ENCODE results near the gene SNED1. TPM values are rescaled to one million over a fixed set of nuclear protein-coding genes. Genes with fewer than 3 reads are reported as not detected.

The SNED1 gene
- total RNA-seq, 2 donors from 2014 or later = 3.0 to 4.8 TPM

DNA sequence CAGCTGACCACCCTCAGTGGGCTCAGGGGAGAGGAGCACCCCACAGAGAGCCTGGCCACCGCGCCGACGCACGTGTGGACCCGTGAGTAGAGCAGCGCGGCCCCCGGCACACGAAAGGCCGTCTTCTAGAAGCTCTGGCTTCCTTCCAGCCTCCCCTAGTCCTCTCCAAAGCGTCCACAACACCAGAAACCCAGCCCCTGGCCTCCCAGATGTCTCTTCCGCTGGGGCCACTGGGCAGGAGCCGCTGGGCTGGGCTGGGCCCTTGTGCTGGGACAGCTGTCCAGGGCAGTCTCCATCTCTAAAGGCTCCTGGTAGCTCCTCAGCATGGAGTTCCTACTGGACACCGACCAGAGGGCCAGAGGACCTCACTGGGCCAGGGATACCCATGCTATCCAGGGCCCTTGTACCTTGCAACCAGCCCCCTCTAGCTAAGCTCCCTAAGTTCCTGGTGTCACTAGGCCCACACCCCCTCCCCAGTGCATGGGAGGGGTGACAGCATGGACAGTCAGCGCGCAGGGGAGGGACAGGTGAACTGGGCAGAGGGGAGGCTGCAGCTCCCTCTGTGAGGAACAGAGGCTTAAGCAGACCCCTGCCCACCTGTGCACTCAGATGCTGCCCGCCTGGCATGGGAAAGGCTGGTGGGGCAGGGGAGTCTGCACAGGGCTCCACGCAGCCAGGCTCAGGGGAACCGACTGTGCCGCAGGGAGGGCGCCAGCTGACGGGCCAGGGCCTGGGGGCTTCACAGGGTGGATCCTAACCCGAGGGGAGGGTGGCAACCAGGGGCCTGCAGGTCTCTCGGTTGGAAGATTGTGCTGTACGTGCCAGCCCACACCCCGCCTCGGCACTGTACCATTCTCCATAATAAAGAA, 70.8 kb downstream of the SNED1 start:
- Mint-ChIP-seq H3K9me3 (no peaks in the 10 kb centered on the region), H3K4me3 (no peak overlapping the region), H3K27ac (no peak overlapping the region), H3K27me3 (no peaks in the 10 kb centered on the region), H3K36me3 (ENCODE audit: low read depth) (peaks cover 3% of the 10 kb centered on the region), H3K4me1 (no peaks in the 10 kb centered on the region)
- ATAC-seq (replicated peaks) = no peak

DNA sequence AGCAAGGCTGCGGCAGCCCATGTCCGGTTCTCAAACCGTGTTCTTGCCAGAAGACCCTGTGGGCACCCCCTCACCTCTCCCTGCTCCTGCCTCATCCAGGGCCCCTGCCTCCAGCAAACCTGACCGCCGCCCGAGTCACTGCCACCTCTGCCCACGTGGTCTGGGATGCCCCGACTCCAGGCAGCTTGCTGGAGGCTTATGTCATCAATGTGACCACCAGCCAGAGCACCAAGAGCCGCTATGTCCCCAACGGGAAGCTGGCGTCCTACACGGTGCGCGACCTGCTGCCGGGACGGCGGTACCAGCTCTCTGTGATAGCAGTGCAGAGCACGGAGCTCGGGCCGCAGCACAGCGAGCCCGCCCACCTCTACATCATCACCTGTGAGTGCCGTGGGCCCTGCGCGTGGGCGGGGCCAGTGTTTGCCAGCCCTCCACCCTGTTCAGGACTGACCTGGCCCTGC, 71.4 kb downstream of the SNED1 start:
- Mint-ChIP-seq H3K4me1 (no peaks in the 10 kb centered on the region), H3K4me3 (no peak overlapping the region), H3K36me3 (ENCODE audit: low read depth) (peaks cover 10% of the 10 kb centered on the region), H3K27me3 (no peaks in the 10 kb centered on the region), H3K27ac (no peak overlapping the region), H3K9me3 (no peaks in the 10 kb centered on the region)
- ATAC-seq (replicated peaks) = no peak

DNA sequence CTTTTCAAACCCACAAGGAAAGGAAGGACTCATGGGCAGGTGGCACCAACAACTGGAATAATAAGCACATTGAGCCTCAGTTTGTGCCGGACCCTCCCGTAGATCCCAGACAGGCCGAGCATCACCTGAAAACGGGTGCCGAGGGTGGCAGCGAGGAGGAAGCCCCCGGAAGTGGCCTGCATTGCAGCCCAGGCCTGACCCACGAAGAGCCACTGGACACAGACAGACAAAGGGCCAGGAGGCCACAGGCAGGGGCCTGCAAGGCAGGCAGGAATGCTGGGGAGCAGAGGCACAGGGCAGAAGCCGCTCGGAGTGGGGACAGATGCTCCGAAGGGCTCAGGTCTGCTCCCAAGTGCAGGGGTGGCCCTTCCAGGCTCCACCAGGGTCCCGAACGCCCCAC, 71.9 kb downstream of the SNED1 start:
- no peaks in the 10 kb centered on the region for H3K9me3 Mint-ChIP-seq
- no peak overlapping the region for H3K27ac Mint-ChIP-seq
- ATAC-seq (replicated peaks) = no peak

GRCh38 chr2:241070811-241071676, 72.6 kb downstream of the SNED1 start:
- H3K27me3 Mint-ChIP-seq = no peaks in the 10 kb centered on the region
- no peaks in the 10 kb centered on the region for H3K4me1 Mint-ChIP-seq
- H3K9me3 Mint-ChIP-seq = no peaks in the 10 kb centered on the region
- H3K4me3 Mint-ChIP-seq = no peak overlapping the region
- H3K36me3 Mint-ChIP-seq (ENCODE audit: low read depth) = peaks cover 22% of the 10 kb centered on the region
- H3K27ac Mint-ChIP-seq = no peak overlapping the region
- ATAC-seq (replicated peaks) = no peak

More for the DNA sequence above, 71.9 kb downstream of the SNED1 start:
- Mint-ChIP-seq H3K36me3 (ENCODE audit: low read depth) (peaks cover 15% of the 10 kb centered on the region), H3K4me3 (no peak overlapping the region), H3K27me3 (no peaks in the 10 kb centered on the region), H3K4me1 (no peaks in the 10 kb centered on the region)

DNA sequence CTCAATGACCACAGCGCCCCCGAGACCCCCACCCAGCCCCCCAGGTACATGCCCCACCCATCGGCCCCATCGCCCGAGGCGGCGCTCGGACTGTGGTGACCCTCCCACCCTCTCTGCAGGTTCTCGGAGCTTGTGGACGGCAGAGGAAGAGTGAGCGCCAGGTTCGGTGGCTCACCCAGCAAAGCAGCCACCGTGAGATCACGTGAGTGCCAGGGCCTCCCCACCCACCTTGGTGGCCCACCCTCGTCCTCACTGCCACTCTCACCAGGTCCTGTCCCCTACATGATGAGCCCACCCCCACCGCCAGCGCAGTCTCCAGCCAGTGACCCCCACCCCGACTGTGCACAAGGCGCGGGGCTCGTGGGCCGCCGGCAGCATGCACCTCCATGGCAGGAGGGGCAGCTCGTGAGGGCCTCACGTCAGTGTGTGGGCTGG, 73.3 kb downstream of the SNED1 start:
- Mint-ChIP-seq H3K36me3 (ENCODE audit: low read depth) (peaks cover 24% of the 10 kb centered on the region), H3K4me3 (no peak overlapping the region)

DNA sequence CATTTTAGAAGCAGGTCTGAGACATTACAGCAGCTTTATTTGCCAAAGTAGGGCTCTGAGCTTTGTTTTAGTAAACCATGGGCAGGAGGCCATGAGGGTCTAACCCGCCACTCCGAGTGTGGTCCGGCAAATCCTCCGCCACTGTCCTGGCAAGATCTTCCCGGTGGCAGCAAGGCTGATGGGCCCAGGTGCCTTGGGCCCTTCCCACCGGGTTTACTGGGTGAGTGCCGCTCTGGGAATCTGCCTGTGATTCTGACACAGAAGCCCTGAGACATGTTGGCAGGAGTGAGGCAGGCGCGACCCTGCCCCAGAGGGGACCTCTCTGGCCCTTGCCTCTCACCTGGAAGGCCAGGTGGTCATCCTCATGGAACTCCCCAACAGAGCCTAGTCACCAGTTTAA, 73.7 kb downstream of the SNED1 start:
- Mint-ChIP-seq H3K36me3 (ENCODE audit: low read depth) (peaks cover 26% of the 10 kb centered on the region), H3K9me3 (no peaks in the 10 kb centered on the region), H3K27me3 (no peaks in the 10 kb centered on the region), H3K4me1 (no peaks in the 10 kb centered on the region), H3K4me3 (no peak overlapping the region), H3K27ac (peak overlapping the region; percentile 72)
- ATAC-seq (replicated peaks) = no peak

More for the DNA sequence above, 73.3 kb downstream of the SNED1 start:
- Mint-ChIP-seq H3K4me1 (no peaks in the 10 kb centered on the region), H3K27me3 (no peaks in the 10 kb centered on the region), H3K27ac (no peak overlapping the region), H3K9me3 (no peaks in the 10 kb centered on the region)
- ATAC-seq (replicated peaks) = no peak

DNA sequence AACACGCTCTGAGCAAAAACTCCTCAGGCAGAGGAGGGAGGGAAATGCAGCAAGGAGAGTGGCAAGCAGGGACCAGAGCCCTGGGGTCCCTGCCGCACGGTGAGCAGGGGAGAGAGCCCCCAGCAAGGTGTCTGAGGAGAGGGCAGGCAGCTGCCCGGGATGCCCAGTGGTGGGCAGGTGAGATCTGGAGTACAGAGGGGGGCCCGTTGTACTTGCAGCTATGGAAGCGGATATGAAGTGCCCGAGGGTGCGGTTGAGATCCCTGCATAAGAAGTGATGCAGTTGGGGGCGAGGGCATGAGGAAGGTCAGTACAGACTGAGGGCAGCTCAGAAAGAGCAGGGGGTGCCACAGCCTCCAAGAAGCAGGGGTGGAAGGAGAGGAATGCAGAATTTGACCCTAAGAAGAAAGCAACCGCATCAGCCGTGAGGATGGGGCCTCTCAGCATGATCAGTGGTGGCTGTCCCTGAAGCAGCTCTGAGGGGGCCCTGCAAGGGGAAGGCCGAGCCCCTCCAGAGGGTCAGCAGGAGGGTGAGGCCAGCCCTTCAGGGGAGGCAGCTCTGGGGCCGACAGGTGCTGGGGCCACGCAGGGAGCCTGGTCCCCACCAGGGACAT, 74.2 kb downstream of the SNED1 start:
- Mint-ChIP-seq H3K4me1 (peaks cover 4% of the 10 kb centered on the region), H3K27me3 (no peaks in the 10 kb centered on the region), H3K36me3 (ENCODE audit: low read depth) (peaks cover 30% of the 10 kb centered on the region), H3K9me3 (no peaks in the 10 kb centered on the region), H3K27ac (peak overlapping the region; percentile 72), H3K4me3 (no peak overlapping the region)
- no peak for ATAC-seq (replicated peaks)

DNA sequence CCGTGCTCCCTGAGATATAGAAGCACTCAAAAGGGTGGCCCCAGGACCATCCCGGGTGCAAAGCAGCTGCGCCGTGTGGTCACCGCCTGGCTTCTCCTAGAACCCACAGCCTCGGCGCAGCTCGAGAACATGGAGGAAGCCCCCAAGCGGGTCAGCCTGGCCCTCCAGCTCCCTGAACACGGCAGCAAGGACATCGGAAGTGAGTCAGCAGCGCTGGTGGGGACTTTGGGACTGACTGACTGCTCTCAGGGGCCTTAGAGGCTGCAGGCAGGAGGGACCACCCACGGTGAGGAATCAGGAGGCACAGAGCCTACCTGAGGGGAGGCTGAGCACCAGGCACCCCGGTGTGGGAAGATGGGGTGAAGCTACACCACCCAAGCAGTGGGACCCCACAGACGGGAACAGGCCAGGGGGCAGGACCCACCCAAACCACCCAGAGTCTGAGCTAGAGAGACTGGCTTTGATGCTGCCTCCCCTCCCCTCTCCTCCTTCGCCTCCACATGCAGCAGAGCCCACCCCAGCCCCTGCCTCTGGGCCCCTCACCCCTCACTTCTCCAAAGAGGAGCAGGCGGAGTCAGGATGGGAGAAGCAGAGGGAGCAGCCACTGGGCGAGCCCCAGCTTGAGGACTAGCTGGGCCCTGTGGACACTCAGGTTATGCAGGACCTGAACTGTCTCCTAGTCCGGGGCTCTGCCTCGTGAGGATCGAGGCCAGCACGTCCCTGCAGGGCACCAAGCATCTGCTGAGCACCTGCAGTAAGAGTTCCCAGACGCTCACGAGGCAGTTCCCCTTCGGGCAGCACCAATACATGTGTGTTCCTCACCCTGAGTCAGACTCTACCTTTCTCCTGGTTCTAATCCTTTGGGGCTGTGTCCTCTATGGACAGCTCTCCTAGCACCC, 75.0 kb downstream of the SNED1 start:
- H3K27ac Mint-ChIP-seq = peak overlapping the region; percentile 72
- peaks cover 30% of the 10 kb centered on the region for H3K36me3 Mint-ChIP-seq (ENCODE audit: low read depth)
- H3K9me3 Mint-ChIP-seq = no peaks in the 10 kb centered on the region
- no peaks in the 10 kb centered on the region for H3K27me3 Mint-ChIP-seq
- no peak overlapping the region for H3K4me3 Mint-ChIP-seq
- H3K4me1 Mint-ChIP-seq = peaks cover 5% of the 10 kb centered on the region
- ATAC-seq (replicated peaks) = no peak

GRCh38 chr2:241074065-241074818, 75.8 kb downstream of the SNED1 start:
- ATAC-seq (replicated peaks) = no peak
- Mint-ChIP-seq H3K4me3 (no peak overlapping the region), H3K36me3 (ENCODE audit: low read depth) (peaks cover 30% of the 10 kb centered on the region), H3K4me1 (peaks cover 5% of the 10 kb centered on the region), H3K27me3 (no peaks in the 10 kb centered on the region), H3K9me3 (no peaks in the 10 kb centered on the region), H3K27ac (no peak overlapping the region)

- no peak for ATAC-seq (replicated peaks)
- H3K4me1 Mint-ChIP-seq = peaks cover 5% of the 10 kb centered on the region
- H3K9me3 Mint-ChIP-seq = no peaks in the 10 kb centered on the region
- H3K27ac Mint-ChIP-seq = no peak overlapping the region
- H3K36me3 Mint-ChIP-seq (ENCODE audit: low read depth) = peaks cover 30% of the 10 kb centered on the region
- H3K4me3 Mint-ChIP-seq = no peak overlapping the region
- H3K27me3 Mint-ChIP-seq = no peaks in the 10 kb centered on the region
These were observed 76.6 kb downstream of the SNED1 start for GRCh38 chr2:241074901-241075540.

GRCh38 chr2:241080405-241081189, 82.2 kb downstream of the SNED1 start:
- Mint-ChIP-seq H3K36me3 (ENCODE audit: low read depth) (peaks cover 26% of the 10 kb centered on the region), H3K9me3 (no peaks in the 10 kb centered on the region), H3K4me1 (peaks cover 5% of the 10 kb centered on the region), H3K4me3 (no peak overlapping the region), H3K27me3 (no peaks in the 10 kb centered on the region), H3K27ac (peak overlapping the region; percentile 82)
- no peak for ATAC-seq (replicated peaks)

- Mint-ChIP-seq H3K36me3 (ENCODE audit: low read depth) (peaks cover 26% of the 10 kb centered on the region), H3K4me3 (no peak overlapping the region), H3K9me3 (no peaks in the 10 kb centered on the region), H3K27ac (peak overlapping the region; percentile 82), H3K4me1 (peaks cover 5% of the 10 kb centered on the region), H3K27me3 (no peaks in the 10 kb centered on the region)
- no peak for ATAC-seq (replicated peaks)
These were observed 82.8 kb downstream of the SNED1 start for GRCh38 chr2:241081190-241081642.
